ENCODE results near the gene HNRNPDL. TPM values are rescaled to one million over a fixed set of nuclear protein-coding genes. Genes with fewer than 3 reads are reported as not detected.

HNRNPDL gene
- total RNA-seq, 1 donor from 2014 or later, result 123 TPM

DNA sequence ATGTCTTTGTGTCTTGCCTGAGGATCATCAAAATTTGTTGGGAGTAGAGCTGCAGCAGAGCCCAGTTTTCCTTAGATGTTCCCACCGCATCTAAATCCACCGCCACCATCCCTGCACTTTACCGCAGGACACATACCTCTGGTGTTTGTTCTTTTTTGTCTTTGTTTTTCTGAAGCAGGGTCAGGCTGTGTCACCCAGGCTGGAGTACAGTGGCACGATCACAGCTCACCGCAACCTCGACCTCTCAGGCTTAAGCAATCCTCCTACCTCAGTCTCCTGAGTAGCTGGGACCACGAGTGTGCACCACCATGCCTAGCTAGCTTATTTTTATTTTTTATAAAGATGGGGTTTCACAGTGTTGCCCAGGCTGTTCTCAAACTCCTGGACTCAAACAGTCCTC is 4.7 kb upstream of the HNRNPDL start:
- no peak overlapping the region for H3K4me3 ChIP-seq (ENCODE audit: low read length in 3 of 3)
- no peaks in the 10 kb centered on the region for H3K27me3 ChIP-seq (ENCODE audit: control insufficient read depth in 3 of 3, insufficient read depth in 3 of 3, low read length in 3 of 3)
- no peak overlapping the region for H3K9ac ChIP-seq (ENCODE audit: low read depth in 1 of 3, low read length in 3 of 3)
- peaks cover 7 to 9% (median 7%) of the 10 kb centered on the region in 3 donors for H3K4me1 ChIP-seq (ENCODE audit: control insufficient read depth in 3 of 3, insufficient read depth in 3 of 3, low read length in 3 of 3)
- H3K36me3 ChIP-seq (ENCODE audit: control insufficient read depth in 3 of 3, insufficient read depth in 3 of 3, low read length in 3 of 3), result peaks cover 0 to 2% (median 0%) of the 10 kb centered on the region in 3 donors
- H3K9me3 ChIP-seq (ENCODE audit: control insufficient read depth in 3 of 3, low read length in 3 of 3), result no peaks in the 10 kb centered on the region
- no peak overlapping the region for H3K27ac ChIP-seq (ENCODE audit: low read depth, low read length)

DNA sequence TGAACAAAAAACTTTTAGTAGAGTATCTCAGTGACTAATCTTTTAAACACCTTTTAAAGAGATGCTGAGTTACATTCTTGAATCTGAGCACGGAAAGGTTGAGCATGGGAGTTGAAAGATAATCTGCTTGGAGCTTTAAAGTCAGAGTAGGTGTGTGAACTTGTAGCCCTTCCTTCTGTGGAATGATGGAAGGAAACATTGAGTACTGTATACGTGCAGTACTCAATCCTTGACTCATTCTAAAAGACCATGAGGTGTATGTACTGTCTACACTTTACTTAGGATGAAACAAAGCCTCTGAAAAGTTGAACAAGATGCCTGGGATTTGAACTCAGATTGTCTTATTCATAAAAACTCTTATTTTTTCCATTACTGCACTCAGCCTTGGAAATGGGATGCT is 3.5 kb upstream of the HNRNPDL start:
- H3K4me3 ChIP-seq (ENCODE audit: low read length in 3 of 3), result no peak overlapping the region
- no peaks in the 10 kb centered on the region for H3K9me3 ChIP-seq (ENCODE audit: control insufficient read depth in 3 of 3, low read length in 3 of 3)

DNA sequence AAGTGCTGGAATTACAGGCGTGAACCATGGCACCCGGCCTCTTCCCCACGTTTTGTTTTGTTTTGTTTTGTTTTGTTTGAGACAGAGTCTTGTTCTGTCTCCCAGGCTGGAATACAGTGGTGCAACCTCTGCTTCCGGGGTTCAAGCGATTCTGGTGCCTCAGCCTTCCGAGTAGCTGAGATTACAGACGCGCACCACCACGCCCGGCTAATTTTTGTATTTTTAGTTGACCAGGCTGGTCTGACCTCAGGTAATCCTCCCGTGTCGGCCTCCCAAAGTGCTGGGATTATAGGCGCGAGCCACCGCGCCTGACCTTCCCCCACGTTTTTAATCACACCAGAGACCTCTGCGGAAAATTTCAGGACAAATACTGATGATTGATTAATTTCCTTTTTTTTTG is 2.3 kb upstream of the HNRNPDL start:
- Histone ChIP-seq H3K4me1 (ENCODE audit: control insufficient read depth in 3 of 3, insufficient read depth in 3 of 3, low read length in 3 of 3) (peaks cover 10 to 19% (median 14%) of the 10 kb centered on the region in 3 donors), H3K27ac (ENCODE audit: low read depth, low read length) (no peak overlapping the region), H3K27me3 (ENCODE audit: control insufficient read depth in 3 of 3, insufficient read depth in 3 of 3, low read length in 3 of 3) (no peaks in the 10 kb centered on the region), H3K36me3 (ENCODE audit: control insufficient read depth in 3 of 3, insufficient read depth in 3 of 3, low read length in 3 of 3) (peaks cover 0 to 4% (median 2%) of the 10 kb centered on the region in 3 donors), H3K4me3 (ENCODE audit: low read length in 3 of 3) (no peak overlapping the region), H3K9me3 (ENCODE audit: control insufficient read depth in 3 of 3, low read length in 3 of 3) (no peaks in the 10 kb centered on the region), H3K9ac (ENCODE audit: low read depth in 1 of 3, low read length in 3 of 3) (no peak overlapping the region)

More for the DNA sequence above, 3.5 kb upstream of the HNRNPDL start:
- Histone ChIP-seq H3K9ac (ENCODE audit: low read depth in 1 of 3, low read length in 3 of 3) (no peak overlapping the region), H3K36me3 (ENCODE audit: control insufficient read depth in 3 of 3, insufficient read depth in 3 of 3, low read length in 3 of 3) (peaks cover 0 to 2% (median 0%) of the 10 kb centered on the region in 3 donors), H3K4me1 (ENCODE audit: control insufficient read depth in 3 of 3, insufficient read depth in 3 of 3, low read length in 3 of 3) (peaks cover 7 to 11% (median 7%) of the 10 kb centered on the region in 3 donors), H3K27me3 (ENCODE audit: control insufficient read depth in 3 of 3, insufficient read depth in 3 of 3, low read length in 3 of 3) (no peaks in the 10 kb centered on the region), H3K27ac (ENCODE audit: low read depth, low read length) (no peak overlapping the region)

DNA sequence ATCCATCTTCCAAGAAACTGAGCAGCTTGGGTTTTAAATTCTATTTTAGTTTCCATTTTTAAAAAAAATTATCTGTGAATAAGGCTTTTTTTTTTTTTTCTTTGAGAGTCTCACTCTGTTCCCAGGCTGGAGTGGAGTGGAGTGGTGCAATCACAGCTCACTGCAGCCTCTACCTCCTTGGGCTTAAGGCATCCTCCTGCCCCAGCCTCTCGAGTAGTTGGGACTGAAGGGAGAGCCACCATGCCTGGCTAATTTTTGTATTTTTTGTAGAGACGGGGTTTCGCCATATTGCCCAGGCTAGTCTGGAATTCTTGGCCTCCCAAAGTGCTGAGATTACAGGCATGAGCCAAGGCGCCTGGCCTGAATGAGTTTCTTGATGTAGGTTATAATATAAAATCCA is 1.6 kb upstream of the HNRNPDL start:
- Histone ChIP-seq H3K36me3 (ENCODE audit: control insufficient read depth in 3 of 3, insufficient read depth in 3 of 3, low read length in 3 of 3) (peaks cover 2 to 8% (median 7%) of the 10 kb centered on the region in 3 donors), H3K9ac (ENCODE audit: low read depth in 1 of 3, low read length in 3 of 3) (no peak overlapping the region), H3K4me1 (ENCODE audit: control insufficient read depth in 3 of 3, insufficient read depth in 3 of 3, low read length in 3 of 3) (peaks cover 16 to 26% (median 20%) of the 10 kb centered on the region in 3 donors), H3K9me3 (ENCODE audit: control insufficient read depth in 3 of 3, low read length in 3 of 3) (no peaks in the 10 kb centered on the region), H3K4me3 (ENCODE audit: low read length in 3 of 3) (peak overlapping the region in 1 of 3 donors; percentile 91), H3K27me3 (ENCODE audit: control insufficient read depth in 3 of 3, insufficient read depth in 3 of 3, low read length in 3 of 3) (no peaks in the 10 kb centered on the region), H3K27ac (ENCODE audit: low read depth, low read length) (no peak overlapping the region)

DNA sequence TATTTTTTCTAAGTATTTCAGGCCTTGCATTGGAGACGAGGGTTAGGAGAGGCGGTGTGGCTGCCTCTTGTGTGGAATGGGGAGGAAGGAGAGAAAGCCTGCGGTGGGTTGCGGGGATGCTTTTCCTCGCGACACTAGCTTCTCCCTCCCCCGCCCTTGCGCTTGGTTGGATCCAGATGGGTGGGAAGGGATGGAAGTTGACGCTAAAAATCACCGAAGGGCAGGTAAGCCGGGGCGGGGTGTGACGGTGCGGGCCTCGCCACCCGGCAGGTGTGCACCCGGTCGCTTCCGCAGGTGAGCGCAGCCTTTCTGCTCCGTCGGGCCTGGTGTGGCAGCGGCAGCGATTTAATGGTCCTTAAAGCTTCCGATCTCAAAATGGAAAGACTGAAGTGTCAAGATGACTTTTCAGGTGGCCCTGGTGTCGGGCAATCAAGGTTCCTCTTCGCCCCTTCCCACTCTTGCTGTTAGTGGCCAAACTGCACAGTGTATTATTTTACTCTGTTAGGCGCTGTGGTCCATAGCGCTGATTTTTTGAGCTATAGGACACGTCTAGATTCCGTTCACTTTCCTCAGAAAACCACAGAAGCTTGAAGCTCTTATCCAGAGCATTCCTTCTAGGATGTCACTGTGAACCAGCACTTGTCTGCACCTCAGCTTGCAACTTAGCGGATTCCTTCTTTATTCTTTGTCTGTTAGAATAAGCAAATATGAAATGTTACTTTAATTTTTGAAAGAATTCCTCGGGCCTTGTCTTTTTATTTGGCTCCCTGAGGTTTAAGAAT is 893 bp upstream of the HNRNPDL start:
- Histone ChIP-seq H3K27ac (ENCODE audit: low read depth, low read length) (peak overlapping the region; percentile 95), H3K4me3 (ENCODE audit: low read length in 3 of 3) (peak overlapping the region; percentile 91 to 96 (median 94)), H3K4me1 (ENCODE audit: control insufficient read depth in 3 of 3, insufficient read depth in 3 of 3, low read length in 3 of 3) (peaks cover 22 to 32% (median 22%) of the 10 kb centered on the region in 3 donors), H3K36me3 (ENCODE audit: control insufficient read depth in 3 of 3, insufficient read depth in 3 of 3, low read length in 3 of 3) (peaks cover 6 to 14% (median 13%) of the 10 kb centered on the region in 3 donors), H3K27me3 (ENCODE audit: control insufficient read depth in 3 of 3, insufficient read depth in 3 of 3, low read length in 3 of 3) (no peaks in the 10 kb centered on the region), H3K9me3 (ENCODE audit: control insufficient read depth in 3 of 3, low read length in 3 of 3) (no peaks in the 10 kb centered on the region), H3K9ac (ENCODE audit: low read depth in 1 of 3, low read length in 3 of 3) (peak overlapping the region; percentile 82 to 97 (median 95))

DNA sequence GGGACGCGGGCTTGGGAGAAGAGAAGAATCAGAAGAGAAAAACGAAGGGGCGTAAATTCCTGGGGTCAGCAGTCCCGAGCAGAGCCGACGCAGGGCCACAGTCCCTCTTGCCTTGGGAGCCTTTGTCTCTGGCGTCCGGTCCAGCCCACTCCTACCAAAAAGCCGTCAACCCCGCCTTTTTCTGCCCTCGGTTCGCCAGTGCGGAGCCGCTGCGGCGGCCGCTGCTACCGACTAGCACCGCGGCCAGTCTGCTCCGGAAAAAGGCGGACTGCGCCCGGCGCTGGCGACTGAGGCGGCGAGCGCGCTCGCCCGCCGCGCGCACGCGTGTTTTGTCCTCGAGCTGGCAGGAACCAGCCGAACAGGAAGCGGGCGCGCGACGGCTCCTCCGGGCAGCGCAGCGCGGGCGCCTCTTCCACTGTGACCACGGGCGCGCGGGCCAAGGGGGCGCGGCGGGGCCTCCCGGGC is 502 bp downstream of the HNRNPDL start:
- peaks cover 22 to 32% (median 22%) of the 10 kb centered on the region in 3 donors for H3K4me1 ChIP-seq (ENCODE audit: control insufficient read depth in 3 of 3, insufficient read depth in 3 of 3, low read length in 3 of 3)
- peak overlapping the region; percentile 95 for H3K27ac ChIP-seq (ENCODE audit: low read depth, low read length)
- no peaks in the 10 kb centered on the region for H3K9me3 ChIP-seq (ENCODE audit: control insufficient read depth in 3 of 3, low read length in 3 of 3)
- no peaks in the 10 kb centered on the region for H3K27me3 ChIP-seq (ENCODE audit: control insufficient read depth in 3 of 3, insufficient read depth in 3 of 3, low read length in 3 of 3)
- H3K9ac ChIP-seq (ENCODE audit: low read depth in 1 of 3, low read length in 3 of 3), result peak overlapping the region; percentile 95 to 97 (median 95)
- peak overlapping the region; percentile 91 to 96 (median 94) for H3K4me3 ChIP-seq (ENCODE audit: low read length in 3 of 3)
- peaks cover 12 to 27% (median 26%) of the 10 kb centered on the region in 3 donors for H3K36me3 ChIP-seq (ENCODE audit: control insufficient read depth in 3 of 3, insufficient read depth in 3 of 3, low read length in 3 of 3)

DNA sequence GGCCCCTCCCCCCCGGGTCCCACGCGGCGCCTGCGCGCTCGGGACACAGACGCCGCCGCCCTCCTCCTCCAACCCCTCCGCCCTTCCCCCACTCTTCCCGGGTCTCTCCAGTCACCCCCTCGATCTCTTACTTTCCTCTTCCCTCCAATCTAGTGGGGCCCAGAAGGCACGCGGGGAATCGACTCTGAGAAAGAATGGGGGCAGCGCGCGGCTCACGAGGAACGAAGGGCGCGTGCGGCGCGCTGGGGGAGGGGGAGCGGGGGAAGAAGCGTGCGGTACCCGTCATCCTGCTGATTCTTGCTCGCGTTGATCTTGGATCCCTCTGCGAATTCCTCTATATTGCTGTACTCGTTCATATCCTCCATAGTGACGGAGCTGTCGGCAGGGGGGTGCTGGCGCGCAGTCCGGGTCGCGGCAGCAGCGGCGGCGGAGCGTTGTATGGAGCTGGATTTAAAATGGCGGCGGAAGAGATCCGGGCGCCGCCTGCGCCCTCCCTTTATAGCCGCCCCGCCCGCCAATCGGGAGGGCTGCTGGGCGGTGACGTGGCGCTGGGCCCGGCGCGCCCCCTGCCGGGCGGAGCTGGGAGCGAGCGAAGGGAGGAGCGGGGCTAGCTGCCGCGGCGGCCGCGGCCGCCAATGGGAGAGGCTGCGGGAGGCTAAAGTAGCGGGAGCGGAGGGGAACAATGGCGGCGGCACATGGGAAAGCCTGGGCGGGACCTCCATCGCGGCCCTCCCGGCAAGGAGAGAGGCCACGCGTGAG is 1.1 kb downstream of the HNRNPDL start:
- Histone ChIP-seq H3K27ac (ENCODE audit: low read depth, low read length) (peak overlapping the region; percentile 95), H3K9ac (ENCODE audit: low read depth in 1 of 3, low read length in 3 of 3) (peak overlapping the region; percentile 95 to 97 (median 95)), H3K36me3 (ENCODE audit: control insufficient read depth in 3 of 3, insufficient read depth in 3 of 3, low read length in 3 of 3) (peaks cover 17 to 33% (median 31%) of the 10 kb centered on the region in 3 donors), H3K9me3 (ENCODE audit: control insufficient read depth in 3 of 3, low read length in 3 of 3) (no peaks in the 10 kb centered on the region), H3K4me3 (ENCODE audit: low read length in 3 of 3) (peak overlapping the region; percentile 94 to 96 (median 94)), H3K4me1 (ENCODE audit: control insufficient read depth in 3 of 3, insufficient read depth in 3 of 3, low read length in 3 of 3) (peaks cover 22 to 32% (median 22%) of the 10 kb centered on the region in 3 donors), H3K27me3 (ENCODE audit: control insufficient read depth in 3 of 3, insufficient read depth in 3 of 3, low read length in 3 of 3) (no peaks in the 10 kb centered on the region)

DNA sequence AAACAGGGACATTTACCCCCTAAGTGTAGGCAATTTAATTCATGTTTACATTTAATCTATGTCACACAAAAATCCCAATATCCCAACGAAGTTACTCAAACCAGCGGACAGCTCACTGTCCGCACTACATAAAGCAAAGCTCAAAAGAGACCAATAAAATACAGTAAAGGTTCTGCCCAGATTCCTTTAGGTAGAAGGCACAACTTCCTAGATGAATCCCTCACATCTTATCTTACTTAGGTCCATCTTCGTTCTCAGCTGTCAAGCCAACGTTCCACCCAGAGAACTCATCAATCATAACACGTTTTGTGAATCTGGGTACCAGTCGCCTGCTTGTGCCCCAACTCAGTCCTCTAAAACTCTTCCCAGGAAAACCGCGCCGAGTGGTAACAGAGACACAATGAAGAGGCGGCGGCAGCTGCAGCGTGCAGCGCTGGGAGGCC is 1.7 kb downstream of the HNRNPDL start:
- Histone ChIP-seq H3K4me3 (ENCODE audit: low read length in 3 of 3) (peak overlapping the region; percentile 89 to 94 (median 94)), H3K9ac (ENCODE audit: low read depth in 1 of 3, low read length in 3 of 3) (peak overlapping the region; percentile 75 to 86 (median 77)), H3K36me3 (ENCODE audit: control insufficient read depth in 3 of 3, insufficient read depth in 3 of 3, low read length in 3 of 3) (peaks cover 17 to 39% (median 37%) of the 10 kb centered on the region in 3 donors), H3K4me1 (ENCODE audit: control insufficient read depth in 3 of 3, insufficient read depth in 3 of 3, low read length in 3 of 3) (peaks cover 22 to 32% (median 22%) of the 10 kb centered on the region in 3 donors), H3K27ac (ENCODE audit: low read depth, low read length) (peak overlapping the region; percentile 95), H3K27me3 (ENCODE audit: control insufficient read depth in 3 of 3, insufficient read depth in 3 of 3, low read length in 3 of 3) (no peaks in the 10 kb centered on the region), H3K9me3 (ENCODE audit: control insufficient read depth in 3 of 3, low read length in 3 of 3) (no peaks in the 10 kb centered on the region)

DNA sequence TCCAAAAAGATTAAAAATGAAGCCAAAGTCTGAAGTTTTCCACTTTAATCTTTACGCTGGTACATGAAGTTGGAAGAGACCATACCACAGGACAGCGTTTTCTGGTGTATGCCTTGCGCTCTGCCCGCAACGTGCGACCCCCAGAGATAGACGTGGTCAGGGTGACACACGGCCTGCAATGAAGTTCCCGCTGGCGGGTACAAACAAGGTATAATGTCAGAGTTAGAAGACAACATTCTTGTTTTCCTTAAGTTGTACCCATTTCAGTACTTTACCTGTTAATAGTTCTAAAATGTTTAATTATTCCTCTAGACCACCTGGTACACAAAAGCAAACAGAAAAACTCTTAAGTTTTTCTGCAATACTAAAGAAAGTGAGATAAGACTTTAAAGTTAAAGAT is 4.8 kb downstream of the HNRNPDL start:
- peaks cover 22 to 51% (median 43%) of the 10 kb centered on the region in 3 donors for H3K36me3 ChIP-seq (ENCODE audit: control insufficient read depth in 3 of 3, insufficient read depth in 3 of 3, low read length in 3 of 3)
- no peak overlapping the region for H3K27ac ChIP-seq (ENCODE audit: low read depth, low read length)
- H3K4me1 ChIP-seq (ENCODE audit: control insufficient read depth in 3 of 3, insufficient read depth in 3 of 3, low read length in 3 of 3), result peaks cover 15 to 22% (median 18%) of the 10 kb centered on the region in 3 donors
- no peaks in the 10 kb centered on the region for H3K9me3 ChIP-seq (ENCODE audit: control insufficient read depth in 3 of 3, low read length in 3 of 3)
- H3K4me3 ChIP-seq (ENCODE audit: low read length in 3 of 3), result no peak overlapping the region
- no peaks in the 10 kb centered on the region for H3K27me3 ChIP-seq (ENCODE audit: control insufficient read depth in 3 of 3, insufficient read depth in 3 of 3, low read length in 3 of 3)
- H3K9ac ChIP-seq (ENCODE audit: low read depth in 1 of 3, low read length in 3 of 3), result no peak overlapping the region
